K562 (cell line): ENCODE measurements around the gene CRABP1. TPM values are rescaled to one million over a fixed set of nuclear protein-coding genes. Genes with fewer than 3 reads are reported as not detected.

Experiments used
- CCAR2 ChIP-seq: fragments of 200-400 bp; formaldehyde crosslinking; IDR thresholded peaks from 2 replicates; pipeline ENCODE4 v1.6.1; 2017; ENCODE audit warnings: mild to moderate bottlenecking, low read depth, low read length
- CCNT2 ChIP-seq: IDR thresholded peaks from 2 replicates; pipeline ENCODE4 v1.6.1; 2011; ENCODE audit warnings: borderline replicate concordance, low read depth, mild to moderate bottlenecking, moderate library complexity, mixed read lengths, low read length; ENCODE audit not compliant: insufficient read length; ENCODE audit errors: extremely low read depth
- E2F3 ChIP-seq: fragments of 250-450 bp; sonication (Bioruptor Pico); IDR thresholded peaks from 2 replicates; pipeline ENCODE4 v1.4.0; 2020; ENCODE audit warnings: mild to moderate bottlenecking
- ELF4 ChIP-seq: fragments of 450-650 bp; formaldehyde crosslinking; IDR thresholded peaks from 2 replicates; pipeline ENCODE4 v1.4.0; 2022; ENCODE audit warnings: missing genetic modification characterization
- HDGF ChIP-seq: fragments of 450-650 bp; IDR thresholded peaks from 2 replicates; pipeline ENCODE4 v1.6.1; 2016
- HSF4 ChIP-seq: fragments of 250-450 bp; sonication (Bioruptor Pico); IDR thresholded peaks from 2 replicates; pipeline ENCODE4 v2.1.2; 2022; ENCODE audit warnings: mild to moderate bottlenecking, moderate library complexity, borderline replicate concordance
- KLF16 ChIP-seq: IDR thresholded peaks from 2 replicates; pipeline ENCODE4 v1.6.1; 2016; ENCODE audit warnings: antibody characterized with exemption
- MED1 ChIP-seq: sonication (generic); formaldehyde crosslinking; IDR thresholded peaks from 2 replicates; pipeline ENCODE4 v1.8.1; 2023; ENCODE audit warnings: missing genetic modification reagents, borderline replicate concordance
- MTA1 ChIP-seq: fragments of 450-650 bp; IDR thresholded peaks from 2 replicates; pipeline ENCODE4 v1.6.1; 2017; ENCODE audit warnings: borderline replicate concordance
- MTF1 ChIP-seq: fragments of 250-450 bp; sonication (Bioruptor Pico); IDR thresholded peaks from 2 replicates; pipeline ENCODE4 v1.9.0; 2021; ENCODE audit warnings: moderate library complexity, mild to moderate bottlenecking, inconsistent platforms, borderline replicate concordance
- PHF8 ChIP-seq: fragments of 200-600 bp; sonication (generic); IDR thresholded peaks from 2 replicates; pipeline ENCODE4 v1.6.1; 2012; ENCODE audit warnings: mixed run types, mild to moderate bottlenecking, inconsistent platforms, low read length, moderate library complexity, borderline replicate concordance
- POLR2H ChIP-seq: IDR thresholded peaks from 2 replicates; pipeline ENCODE4 v1.6.1; 2016; ENCODE audit warnings: missing genetic modification characterization, low read depth, mild to moderate bottlenecking, control low read depth, missing compliant biosample characterization, moderate library complexity
- RBM17 ChIP-seq: fragments of 200-400 bp; formaldehyde crosslinking; IDR thresholded peaks from 2 replicates; pipeline ENCODE4 v1.6.1; 2017; ENCODE audit warnings: low read depth, mild to moderate bottlenecking, low read length, borderline replicate concordance
- SETDB1 ChIP-seq: IDR thresholded peaks from one replicate; pipeline ENCODE4 v1.6.1; 2012; ENCODE audit warnings: low read length, control low read depth, inconsistent platforms
- SOX6 ChIP-seq: fragments of 450-650 bp; IDR thresholded peaks from 2 replicates; pipeline ENCODE4 v1.6.1; 2014; ENCODE audit warnings: mild to moderate bottlenecking
- TFAM ChIP-seq: fragments of 250-450 bp; sonication (Bioruptor Pico); conservative IDR thresholded peaks from 2 replicates; pipeline ENCODE4 v1.5.0; 2021; ENCODE audit warnings: mild to moderate bottlenecking, moderate library complexity
- ZBTB8A ChIP-seq: fragments of 450-650 bp; IDR thresholded peaks from 2 replicates; pipeline ENCODE4 v1.6.1; 2018; ENCODE audit warnings: mild to moderate bottlenecking, moderate library complexity; ENCODE audit not compliant: partially characterized antibody
- ZNF57 ChIP-seq: fragments of 450-650 bp; formaldehyde crosslinking; IDR thresholded peaks from 2 replicates; pipeline ENCODE4 v1.4.0; 2020; ENCODE audit warnings: mild to moderate bottlenecking, moderate library complexity
- ZNF586 ChIP-seq: fragments of 450-650 bp; formaldehyde crosslinking; conservative IDR thresholded peaks from 2 replicates; pipeline ENCODE4 v1.4.0; 2020; ENCODE audit warnings: mild to moderate bottlenecking, moderate library complexity
- ZNF780A ChIP-seq: fragments of 250-450 bp; sonication (Bioruptor Pico); IDR thresholded peaks from 2 replicates; pipeline ENCODE4 v1.5.0; 2021; ENCODE audit warnings: mild to moderate bottlenecking
- polyA plus RNA-seq, 8 experiments: library from polyadenylated mRNA; depleted of rRNA in 4 of 8; stranded (reverse) in 5 of 8; unstranded in 3 of 8; fragments of >200 nt; fragmentation: Nextera tagmentation in 2 of 8; fragmentation: Illumina TruSeq in 1 of 8; extraction: Ambion mirVana in 2 of 8; extraction: Trizol in 1 of 8; gene quantifications; 2 replicates each; pipeline versions ENCODE4 v1.2.1 to v1.2.3, GENCODE V29; 2011 to 2014; ENCODE audit warnings: inconsistent platforms in 1 of 8, missing spikeins in 1 of 8
- total RNA-seq, 7 experiments: library from RNA; depleted of rRNA in 6 of 7; stranded (reverse); fragments of >200 nt in 6 of 7; fragmentation: Illumina TruSeq in 2 of 7; extraction: Trizol in 2 of 7; gene quantifications; 2 replicates each; pipeline versions ENCODE4 v1.2.1 to v1.2.3, GENCODE V29; 2011 to 2021; ENCODE audit warnings: low replicate concordance in 1 of 7
- TF ChIP-seq, protein P1 (sequence below): fragments of 200-800 bp; sonication (Bioruptor generic); IDR thresholded peaks from 2 replicates; pipeline ENCODE4 v1.6.1; 2016; ENCODE audit warnings: missing genetic modification characterization, missing compliant biosample characterization
- TF ChIP-seq, protein P2 (sequence below): sonication (generic); formaldehyde crosslinking; IDR thresholded peaks from 2 replicates; pipeline ENCODE4 v1.8.1; 2022; ENCODE audit warnings: missing genetic modification reagents
- TF ChIP-seq, protein P3 (sequence below): IDR thresholded peaks from 2 replicates; pipeline ENCODE4 v1.6.1; 2011; ENCODE audit not compliant: insufficient read length; ENCODE audit errors: extremely low read depth

CRABP1 gene
- total and polyA plus RNA-seq, 9 of the 15 experiments (the other 6 are each of a cell fraction or from before 2014, with no cell fraction given): 0.60 TPM; not detected in 8

DNA sequence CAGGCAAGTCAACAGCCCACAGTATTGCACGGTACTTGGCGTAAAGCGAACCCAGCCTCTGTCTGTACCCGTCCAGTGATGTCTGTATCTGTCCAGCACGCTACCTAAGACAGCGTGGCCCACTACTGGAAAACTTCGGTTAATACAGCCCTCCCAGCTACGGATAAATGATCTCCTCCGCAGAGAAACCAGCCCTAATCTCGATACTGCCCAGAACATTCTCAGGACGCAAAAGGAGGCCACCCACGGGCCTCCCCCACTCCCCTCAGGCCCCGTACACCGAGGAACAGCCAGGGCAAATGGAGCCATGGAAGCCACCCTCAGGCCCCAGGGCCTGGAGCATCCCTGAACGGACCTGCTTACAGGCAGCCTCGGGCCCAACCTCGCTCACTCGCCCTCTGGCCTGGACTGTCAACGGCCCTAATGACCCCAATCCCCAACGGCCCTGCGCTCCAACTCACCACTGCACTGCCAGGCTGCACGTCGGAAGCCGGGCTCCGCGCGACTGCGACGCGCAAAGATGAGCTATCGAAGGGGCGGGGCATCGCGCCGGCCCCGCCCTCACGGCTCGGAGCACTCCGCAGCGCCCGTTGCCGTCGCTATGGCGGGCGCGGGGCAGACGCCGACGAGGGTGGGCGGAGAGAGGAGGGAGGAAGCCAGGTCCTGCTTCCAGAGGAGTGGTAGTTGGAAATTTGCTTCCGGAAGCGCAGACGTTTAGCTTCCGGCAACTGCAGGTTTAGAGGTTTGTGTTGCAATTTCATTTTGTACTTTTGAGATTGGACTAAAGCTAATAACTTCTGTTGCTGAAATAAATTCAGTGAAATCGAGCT, 40.8 kb upstream of the CRABP1 start, which contains the start of gene SKIC8 (continued):
- no peak for TF ChIP-seq CCAR2
- TF ChIP-seq MTF1 (CRISPR knock-in tag): no peak
- TF ChIP-seq ZNF57 (CRISPR knock-in tag): no peak
- no peak for TF ChIP-seq TFAM (CRISPR knock-in tag)
- TF ChIP-seq ZNF780A (CRISPR knock-in tag): no peak
- TF ChIP-seq SETDB1: peak; percentile 42
- peak; percentile 96 for TF ChIP-seq PHF8
- TF ChIP-seq ZNF586 (CRISPR knock-in tag): no peak
- TF ChIP-seq MED1 (CRISPR knock-in tag): no peak
- no peak for TF ChIP-seq ZBTB8A
- no peak for TF ChIP-seq HDGF
- TF ChIP-seq SOX6: no peak
- peak; percentile 85 for TF ChIP-seq POLR2H
- TF ChIP-seq CCNT2: peak; percentile 82
- TF ChIP-seq ELF4 (CRISPR knock-in tag): no peak
- TF ChIP-seq HSF4 (CRISPR knock-in tag): no peak
- TF ChIP-seq, protein P1, sequence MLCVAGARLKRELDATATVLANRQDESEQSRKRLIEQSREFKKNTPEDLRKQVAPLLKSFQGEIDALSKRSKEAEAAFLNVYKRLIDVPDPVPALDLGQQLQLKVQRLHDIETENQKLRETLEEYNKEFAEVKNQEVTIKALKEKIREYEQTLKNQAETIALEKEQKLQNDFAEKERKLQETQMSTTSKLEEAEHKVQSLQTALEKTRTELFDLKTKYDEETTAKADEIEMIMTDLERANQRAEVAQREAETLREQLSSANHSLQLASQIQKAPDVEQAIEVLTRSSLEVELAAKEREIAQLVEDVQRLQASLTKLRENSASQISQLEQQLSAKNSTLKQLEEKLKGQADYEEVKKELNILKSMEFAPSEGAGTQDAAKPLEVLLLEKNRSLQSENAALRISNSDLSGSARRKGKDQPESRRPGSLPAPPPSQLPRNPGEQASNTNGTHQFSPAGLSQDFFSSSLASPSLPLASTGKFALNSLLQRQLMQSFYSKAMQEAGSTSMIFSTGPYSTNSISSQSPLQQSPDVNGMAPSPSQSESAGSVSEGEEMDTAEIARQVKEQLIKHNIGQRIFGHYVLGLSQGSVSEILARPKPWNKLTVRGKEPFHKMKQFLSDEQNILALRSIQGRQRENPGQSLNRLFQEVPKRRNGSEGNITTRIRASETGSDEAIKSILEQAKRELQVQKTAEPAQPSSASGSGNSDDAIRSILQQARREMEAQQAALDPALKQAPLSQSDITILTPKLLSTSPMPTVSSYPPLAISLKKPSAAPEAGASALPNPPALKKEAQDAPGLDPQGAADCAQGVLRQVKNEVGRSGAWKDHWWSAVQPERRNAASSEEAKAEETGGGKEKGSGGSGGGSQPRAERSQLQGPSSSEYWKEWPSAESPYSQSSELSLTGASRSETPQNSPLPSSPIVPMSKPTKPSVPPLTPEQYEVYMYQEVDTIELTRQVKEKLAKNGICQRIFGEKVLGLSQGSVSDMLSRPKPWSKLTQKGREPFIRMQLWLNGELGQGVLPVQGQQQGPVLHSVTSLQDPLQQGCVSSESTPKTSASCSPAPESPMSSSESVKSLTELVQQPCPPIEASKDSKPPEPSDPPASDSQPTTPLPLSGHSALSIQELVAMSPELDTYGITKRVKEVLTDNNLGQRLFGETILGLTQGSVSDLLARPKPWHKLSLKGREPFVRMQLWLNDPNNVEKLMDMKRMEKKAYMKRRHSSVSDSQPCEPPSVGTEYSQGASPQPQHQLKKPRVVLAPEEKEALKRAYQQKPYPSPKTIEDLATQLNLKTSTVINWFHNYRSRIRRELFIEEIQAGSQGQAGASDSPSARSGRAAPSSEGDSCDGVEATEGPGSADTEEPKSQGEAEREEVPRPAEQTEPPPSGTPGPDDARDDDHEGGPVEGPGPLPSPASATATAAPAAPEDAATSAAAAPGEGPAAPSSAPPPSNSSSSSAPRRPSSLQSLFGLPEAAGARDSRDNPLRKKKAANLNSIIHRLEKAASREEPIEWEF (CRISPR knock-in tag): no peak
- no peak for TF ChIP-seq E2F3 (CRISPR knock-in tag)
- TF ChIP-seq, protein P2, sequence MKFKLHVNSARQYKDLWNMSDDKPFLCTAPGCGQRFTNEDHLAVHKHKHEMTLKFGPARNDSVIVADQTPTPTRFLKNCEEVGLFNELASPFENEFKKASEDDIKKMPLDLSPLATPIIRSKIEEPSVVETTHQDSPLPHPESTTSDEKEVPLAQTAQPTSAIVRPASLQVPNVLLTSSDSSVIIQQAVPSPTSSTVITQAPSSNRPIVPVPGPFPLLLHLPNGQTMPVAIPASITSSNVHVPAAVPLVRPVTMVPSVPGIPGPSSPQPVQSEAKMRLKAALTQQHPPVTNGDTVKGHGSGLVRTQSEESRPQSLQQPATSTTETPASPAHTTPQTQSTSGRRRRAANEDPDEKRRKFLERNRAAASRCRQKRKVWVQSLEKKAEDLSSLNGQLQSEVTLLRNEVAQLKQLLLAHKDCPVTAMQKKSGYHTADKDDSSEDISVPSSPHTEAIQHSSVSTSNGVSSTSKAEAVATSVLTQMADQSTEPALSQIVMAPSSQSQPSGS (CRISPR knock-in tag): no peak
- TF ChIP-seq KLF16: no peak
- no peak for TF ChIP-seq RBM17
- TF ChIP-seq, protein P3, sequence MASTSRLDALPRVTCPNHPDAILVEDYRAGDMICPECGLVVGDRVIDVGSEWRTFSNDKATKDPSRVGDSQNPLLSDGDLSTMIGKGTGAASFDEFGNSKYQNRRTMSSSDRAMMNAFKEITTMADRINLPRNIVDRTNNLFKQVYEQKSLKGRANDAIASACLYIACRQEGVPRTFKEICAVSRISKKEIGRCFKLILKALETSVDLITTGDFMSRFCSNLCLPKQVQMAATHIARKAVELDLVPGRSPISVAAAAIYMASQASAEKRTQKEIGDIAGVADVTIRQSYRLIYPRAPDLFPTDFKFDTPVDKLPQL: no peak
- peak; percentile 98 for TF ChIP-seq MTA1
